ENCODE data around the gene CDK6. TPM values are rescaled to one million over a fixed set of nuclear protein-coding genes. Genes with fewer than 3 reads are reported as not detected.

CDK6 gene
- total RNA-seq, 2 experiments from 2014 or later: 103 to 106 TPM

- peaks cover 62% of the 10 kb centered on the region for H3K4me1 Mint-ChIP-seq
- H3K36me3 Mint-ChIP-seq: peaks cover 50% of the 10 kb centered on the region
- peaks cover 6% of the 10 kb centered on the region for H3K9me3 Mint-ChIP-seq
- no peak overlapping the region for H3K27ac Mint-ChIP-seq
- no peak for DNase-seq
- no peak overlapping the region for H3K4me3 Mint-ChIP-seq
- no peaks in the 10 kb centered on the region for H3K27me3 Mint-ChIP-seq
These were observed 11.4 kb downstream of the CDK6 start for GRCh38 chr7:92824901-92825480.

- H3K27ac Mint-ChIP-seq: no peak overlapping the region
- H3K4me1 Mint-ChIP-seq: peaks cover 60% of the 10 kb centered on the region
- no peaks in the 10 kb centered on the region for H3K27me3 Mint-ChIP-seq
- peaks cover 51% of the 10 kb centered on the region for H3K36me3 Mint-ChIP-seq
- no peak overlapping the region for H3K4me3 Mint-ChIP-seq
- no peak for DNase-seq
- peaks cover 10% of the 10 kb centered on the region for H3K9me3 Mint-ChIP-seq
These were observed 11.9 kb downstream of the CDK6 start for GRCh38 chr7:92824450-92824849.

GRCh38 chr7:92823042-92823441, 13.3 kb downstream of the CDK6 start:
- H3K4me1 Mint-ChIP-seq: peaks cover 59% of the 10 kb centered on the region
- peaks cover 13% of the 10 kb centered on the region for H3K9me3 Mint-ChIP-seq
- no peak overlapping the region for H3K4me3 Mint-ChIP-seq
- H3K36me3 Mint-ChIP-seq: peaks cover 58% of the 10 kb centered on the region
- DNase-seq: no peak
- no peak overlapping the region for H3K27ac Mint-ChIP-seq
- no peaks in the 10 kb centered on the region for H3K27me3 Mint-ChIP-seq

- no peak overlapping the region for H3K27ac Mint-ChIP-seq
- H3K4me1 Mint-ChIP-seq: peaks cover 54% of the 10 kb centered on the region
- no peak for DNase-seq
- peaks cover 23% of the 10 kb centered on the region for H3K9me3 Mint-ChIP-seq
- no peaks in the 10 kb centered on the region for H3K27me3 Mint-ChIP-seq
- no peak overlapping the region for H3K4me3 Mint-ChIP-seq
- H3K36me3 Mint-ChIP-seq: peaks cover 60% of the 10 kb centered on the region
These were observed 16.2 kb downstream of the CDK6 start for GRCh38 chr7:92820191-92820590.

GRCh38 chr7:92817398-92817797, 19.0 kb downstream of the CDK6 start:
- Mint-ChIP-seq H3K27me3 (no peaks in the 10 kb centered on the region), H3K4me3 (no peak overlapping the region), H3K27ac (no peak overlapping the region), H3K9me3 (peaks cover 25% of the 10 kb centered on the region), H3K4me1 (peaks cover 64% of the 10 kb centered on the region), H3K36me3 (peaks cover 51% of the 10 kb centered on the region)
- DNase-seq: no peak

- Mint-ChIP-seq H3K27ac (peak overlapping the region; percentile 70), H3K4me3 (peak overlapping the region; percentile 12), H3K36me3 (peaks cover 61% of the 10 kb centered on the region), H3K4me1 (peaks cover 66% of the 10 kb centered on the region), H3K9me3 (peaks cover 25% of the 10 kb centered on the region), H3K27me3 (no peaks in the 10 kb centered on the region)
- DNase-seq: no peak
These were observed 21.0 kb downstream of the CDK6 start for GRCh38 chr7:92815412-92815811.

GRCh38 chr7:92813390-92814024, 22.9 kb downstream of the CDK6 start:
- Mint-ChIP-seq H3K36me3 (peaks cover 49% of the 10 kb centered on the region), H3K4me3 (peak overlapping the region; percentile 57), H3K4me1 (peaks cover 67% of the 10 kb centered on the region), H3K9me3 (peaks cover 16% of the 10 kb centered on the region), H3K27me3 (no peaks in the 10 kb centered on the region), H3K27ac (peak overlapping the region; percentile 88)
- no peak for DNase-seq

GRCh38 chr7:92811158-92811557, 25.2 kb downstream of the CDK6 start:
- Mint-ChIP-seq H3K4me1 (peaks cover 61% of the 10 kb centered on the region), H3K9me3 (peaks cover 14% of the 10 kb centered on the region), H3K36me3 (peaks cover 40% of the 10 kb centered on the region), H3K4me3 (no peak overlapping the region), H3K27ac (peak overlapping the region; percentile 16), H3K27me3 (no peaks in the 10 kb centered on the region)
- no peak for DNase-seq

GRCh38 chr7:92809760-92810573, 26.4 kb downstream of the CDK6 start:
- Mint-ChIP-seq H3K27me3 (no peaks in the 10 kb centered on the region), H3K4me3 (peak overlapping the region; percentile 40), H3K9me3 (peaks cover 3% of the 10 kb centered on the region), H3K4me1 (peaks cover 51% of the 10 kb centered on the region), H3K27ac (peak overlapping the region; percentile 74), H3K36me3 (peaks cover 35% of the 10 kb centered on the region)
- DNase-seq: peak; percentile 60

- Mint-ChIP-seq H3K27me3 (no peaks in the 10 kb centered on the region), H3K9me3 (peaks cover 2% of the 10 kb centered on the region), H3K4me1 (peaks cover 50% of the 10 kb centered on the region), H3K27ac (peak overlapping the region; percentile 74), H3K36me3 (peaks cover 37% of the 10 kb centered on the region), H3K4me3 (peak overlapping the region; percentile 40)
- no peak for DNase-seq
These were observed 27.0 kb downstream of the CDK6 start for GRCh38 chr7:92809397-92809759.

- Mint-ChIP-seq H3K9me3 (peaks cover 2% of the 10 kb centered on the region), H3K27ac (no peak overlapping the region), H3K4me1 (peaks cover 44% of the 10 kb centered on the region), H3K4me3 (no peak overlapping the region), H3K36me3 (peaks cover 38% of the 10 kb centered on the region), H3K27me3 (no peaks in the 10 kb centered on the region)
- DNase-seq: no peak
These were observed 27.7 kb downstream of the CDK6 start for GRCh38 chr7:92808635-92809034.

GRCh38 chr7:92808006-92808405, 28.4 kb downstream of the CDK6 start:
- no peak for DNase-seq
- H3K9me3 Mint-ChIP-seq: peaks cover 2% of the 10 kb centered on the region
- H3K27ac Mint-ChIP-seq: no peak overlapping the region
- no peaks in the 10 kb centered on the region for H3K27me3 Mint-ChIP-seq
- H3K4me1 Mint-ChIP-seq: peaks cover 40% of the 10 kb centered on the region
- peaks cover 44% of the 10 kb centered on the region for H3K36me3 Mint-ChIP-seq
- H3K4me3 Mint-ChIP-seq: no peak overlapping the region

GRCh38 chr7:92806496-92806895, 29.9 kb downstream of the CDK6 start:
- no peaks in the 10 kb centered on the region for H3K27me3 Mint-ChIP-seq
- no peak for DNase-seq
- peaks cover 31% of the 10 kb centered on the region for H3K4me1 Mint-ChIP-seq
- H3K4me3 Mint-ChIP-seq: no peak overlapping the region
- H3K27ac Mint-ChIP-seq: no peak overlapping the region
- peaks cover 2% of the 10 kb centered on the region for H3K9me3 Mint-ChIP-seq
- H3K36me3 Mint-ChIP-seq: peaks cover 44% of the 10 kb centered on the region

GRCh38 chr7:92802406-92802805, 34.0 kb downstream of the CDK6 start:
- H3K36me3 Mint-ChIP-seq: peaks cover 36% of the 10 kb centered on the region
- no peaks in the 10 kb centered on the region for H3K27me3 Mint-ChIP-seq

GRCh38 chr7:92799446-92800211, 36.7 kb downstream of the CDK6 start:
- Mint-ChIP-seq H3K4me3 (no peak overlapping the region), H3K27ac (no peak overlapping the region), H3K36me3 (peaks cover 19% of the 10 kb centered on the region), H3K9me3 (no peaks in the 10 kb centered on the region), H3K4me1 (peaks cover 15% of the 10 kb centered on the region), H3K27me3 (no peaks in the 10 kb centered on the region)
- no peak for DNase-seq

More at GRCh38 chr7:92802406-92802805, 34.0 kb downstream of the CDK6 start:
- Mint-ChIP-seq H3K4me1 (peaks cover 9% of the 10 kb centered on the region), H3K9me3 (no peaks in the 10 kb centered on the region), H3K27ac (no peak overlapping the region), H3K4me3 (no peak overlapping the region)
- no peak for DNase-seq

All from activated naive CD8-positive, alpha-beta T cell treated with anti-CD3 and anti-CD28 coated beads for 36 hours (primary cell).